HG03280 (cell line): ENCODE measurements around the gene KCNB1.
"Not testable (repeated sequence)": the region's sequence is repeated elsewhere in the genome, so short reads cannot be mapped to it uniquely, and the experiment has no call there.

ENCODE experiments used
- ATAC-seq: cut with Tn5 transposase; IDR thresholded peaks from one replicate; pipeline ENCODE4 v1.9.1; 2021; ENCODE audit warnings: mild to moderate bottlenecking, moderate library complexity; ENCODE audit not compliant: unreplicated experiment

The KCNB1 gene

DNA sequence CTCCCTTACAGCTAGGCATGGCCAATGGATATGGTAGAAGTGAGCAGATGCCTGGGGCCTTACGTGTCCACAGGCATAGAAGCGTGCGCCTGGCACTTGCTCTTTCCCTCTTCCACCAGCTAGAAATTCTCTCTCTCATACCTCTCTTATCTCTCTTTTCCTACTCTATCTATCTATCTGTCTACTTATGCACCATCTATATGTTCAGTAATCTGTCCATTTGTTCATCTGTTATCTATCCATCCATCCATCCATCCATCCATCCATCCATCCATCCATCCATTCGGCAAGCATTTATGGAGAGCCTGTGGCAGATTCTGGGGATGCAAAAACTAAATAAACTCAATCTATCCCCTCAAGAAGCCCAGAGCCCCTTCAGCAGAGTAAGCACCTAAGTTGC lies 70.2 kb downstream of the KCNB1 start:
- ATAC-seq = no peak

GRCh38 chr20:49411221-49411925 lies 71.1 kb downstream of the KCNB1 start:
- ATAC-seq = no peak

GRCh38 chr20:49409975-49410621 lies 72.4 kb downstream of the KCNB1 start:
- not testable (repeated sequence) for ATAC-seq

DNA sequence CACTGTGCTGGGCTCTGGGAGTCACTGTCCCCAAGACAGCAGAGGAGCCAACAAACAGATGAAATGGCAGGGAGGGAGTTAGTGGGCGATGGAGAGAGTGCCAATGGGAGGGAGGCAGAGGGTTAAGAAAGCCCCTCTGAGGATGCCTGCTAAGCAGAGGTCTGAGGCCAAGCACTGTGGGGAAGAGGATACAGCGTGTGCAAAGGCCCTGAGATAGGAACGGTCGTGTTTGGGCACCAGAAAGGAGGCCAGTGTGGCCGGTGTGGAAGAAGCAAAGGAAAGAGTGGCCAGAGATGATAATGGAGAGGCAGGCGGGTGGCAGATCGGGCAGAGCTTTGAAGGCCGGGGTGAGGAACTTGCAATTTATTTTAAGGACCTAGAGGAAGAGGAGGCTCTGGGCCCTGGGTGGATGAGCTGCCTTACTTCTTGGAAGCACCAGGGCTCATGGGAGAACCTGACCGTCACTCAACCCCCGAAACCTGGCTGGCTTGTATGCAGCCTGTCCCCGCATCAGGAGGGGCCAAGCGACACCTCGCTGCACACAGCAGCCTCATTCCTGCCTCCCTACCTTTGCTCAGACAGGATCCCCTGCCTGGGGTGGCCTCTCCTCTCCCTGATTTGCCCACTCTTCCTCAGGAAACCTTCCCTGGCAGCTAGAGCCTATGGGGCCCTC lies 73.0 kb downstream of the KCNB1 start:
- ATAC-seq = no peak

GRCh38 chr20:49408509-49409104 lies 73.9 kb downstream of the KCNB1 start:
- ATAC-seq = no peak

GRCh38 chr20:49406666-49407065 lies 75.8 kb downstream of the KCNB1 start:
- ATAC-seq = no peak

GRCh38 chr20:49405696-49406095 lies 76.8 kb downstream of the KCNB1 start:
- no peak for ATAC-seq

- ATAC-seq = no peak
These were observed 77.3 kb downstream of the KCNB1 start for GRCh38 chr20:49405062-49405683.

GRCh38 chr20:49404461-49404860 lies 78.0 kb downstream of the KCNB1 start:
- no peak for ATAC-seq

DNA sequence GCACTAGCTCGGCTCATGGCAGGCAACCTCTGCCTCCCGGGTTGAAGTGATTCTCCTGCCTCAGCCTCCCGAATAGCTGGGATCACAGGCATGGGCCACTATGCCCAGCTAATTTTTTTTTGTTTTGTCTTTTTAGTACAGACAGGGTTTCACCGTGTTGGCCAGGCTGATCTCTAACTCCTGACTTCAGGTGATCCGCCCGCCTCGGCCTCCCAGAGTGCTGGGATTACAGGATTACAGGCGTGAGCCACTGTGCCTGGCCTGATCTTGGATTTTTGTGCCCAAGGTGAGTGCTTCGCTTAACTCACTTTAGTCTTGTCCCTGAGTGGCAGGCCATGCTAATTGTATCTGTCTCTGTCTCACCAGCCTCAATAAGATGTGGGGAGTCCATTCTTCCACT lies 78.6 kb downstream of the KCNB1 start:
- ATAC-seq = no peak

DNA sequence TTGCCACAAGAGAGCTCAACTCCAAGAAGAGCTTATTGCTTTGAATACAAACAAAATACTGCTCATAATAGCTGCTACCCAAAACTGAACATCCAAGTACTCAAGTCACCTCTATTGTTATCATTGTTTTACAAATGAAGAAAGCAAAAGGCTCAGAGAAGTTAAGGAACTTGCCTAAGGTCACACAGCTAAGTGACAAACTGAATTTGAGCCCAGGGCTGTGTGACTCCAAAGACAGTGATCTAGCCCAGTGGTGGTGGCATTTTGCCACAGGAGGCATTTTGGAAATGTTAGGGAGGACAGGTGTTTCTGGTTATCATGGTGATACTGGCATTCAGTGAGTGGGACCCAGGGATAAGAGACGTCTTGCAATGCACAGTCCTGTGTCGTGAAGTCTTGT lies 79.5 kb downstream of the KCNB1 start:
- ATAC-seq = no peak

- no peak for ATAC-seq
These were observed 81.6 kb downstream of the KCNB1 start for GRCh38 chr20:49400904-49401303.

DNA sequence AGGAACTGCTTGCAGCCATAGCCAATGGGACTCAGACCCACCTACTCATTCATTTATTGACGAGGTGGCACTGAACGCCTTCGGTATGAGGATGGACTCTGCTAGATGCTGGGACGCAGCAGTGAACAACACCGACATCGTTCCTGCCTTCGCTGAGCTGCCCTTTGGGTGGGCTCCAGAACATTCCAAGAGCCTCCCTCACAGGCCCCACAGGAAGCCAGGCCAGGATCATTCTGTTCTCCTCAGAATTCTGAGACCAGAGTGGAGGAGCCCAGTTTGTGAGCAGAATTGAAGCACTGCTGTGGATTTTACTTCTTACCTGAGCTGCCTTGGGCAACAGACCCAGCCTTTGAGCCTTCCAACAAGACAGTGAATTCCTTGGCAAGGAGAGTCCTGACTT lies 82.1 kb downstream of the KCNB1 start:
- ATAC-seq = no peak

DNA sequence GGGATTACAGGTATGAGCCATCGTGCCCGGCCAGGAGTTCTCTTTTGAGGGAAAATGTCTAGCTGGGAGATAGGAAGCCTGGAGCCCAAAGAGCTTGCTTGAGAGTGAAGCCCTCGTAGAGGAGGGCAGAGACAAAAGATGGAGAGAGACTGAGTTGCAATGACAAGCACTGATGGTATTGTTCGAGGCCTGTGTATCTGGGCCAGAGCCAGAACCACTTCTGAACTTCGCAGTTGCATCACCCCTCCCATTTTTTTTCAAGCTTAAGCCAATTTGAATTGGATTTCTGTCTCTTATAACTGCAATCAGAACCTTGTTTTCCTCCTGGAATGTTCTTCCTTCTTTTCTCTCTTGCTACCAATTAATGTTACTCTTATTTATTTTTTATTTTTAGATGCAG lies 83.1 kb downstream of the KCNB1 start:
- no peak for ATAC-seq

GRCh38 chr20:49398401-49399144 lies 83.9 kb downstream of the KCNB1 start:
- no peak for ATAC-seq

DNA sequence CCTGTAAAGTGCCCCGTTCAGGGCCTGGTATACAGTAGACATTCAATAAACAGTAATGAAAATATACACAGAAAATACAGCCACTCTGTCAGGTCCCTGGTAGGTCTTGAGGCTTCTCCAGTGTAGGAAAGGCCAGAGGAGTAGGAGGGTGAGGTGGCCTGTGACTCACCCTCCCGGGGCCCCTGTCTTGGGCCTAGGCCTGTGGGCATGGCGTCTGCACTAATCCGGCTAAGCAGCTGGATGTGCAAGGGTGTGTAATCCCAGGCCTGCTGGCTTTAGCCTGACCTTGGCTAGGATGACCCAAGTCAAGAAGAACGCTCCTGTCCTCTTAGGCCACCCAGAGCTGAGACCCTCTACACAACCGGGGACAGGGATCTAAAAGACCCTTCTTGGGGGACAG lies 84.9 kb downstream of the KCNB1 start:
- ATAC-seq = no peak

GRCh38 chr20:49396230-49396629 lies 86.2 kb downstream of the KCNB1 start:
- no peak for ATAC-seq

DNA sequence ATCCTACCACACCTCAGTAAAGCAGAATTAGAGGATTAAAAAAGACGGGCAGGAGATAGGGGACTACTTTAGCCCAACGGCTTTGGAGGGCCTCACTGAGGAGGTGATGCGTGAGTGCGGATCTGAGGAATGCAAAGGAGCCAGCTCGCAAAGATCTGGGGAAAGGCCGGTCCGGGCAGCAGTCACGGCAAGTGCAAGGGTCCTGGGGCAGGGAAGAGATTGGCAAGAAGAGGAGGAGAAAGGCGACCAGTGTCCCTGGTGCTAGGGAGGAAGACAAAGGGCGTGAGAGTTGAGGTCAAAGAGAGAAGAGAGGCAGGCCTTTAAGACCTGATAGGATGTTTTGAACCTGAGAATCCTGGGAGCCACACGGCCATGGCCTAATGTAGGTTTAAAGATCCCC lies 86.8 kb downstream of the KCNB1 start:
- ATAC-seq = no peak

DNA sequence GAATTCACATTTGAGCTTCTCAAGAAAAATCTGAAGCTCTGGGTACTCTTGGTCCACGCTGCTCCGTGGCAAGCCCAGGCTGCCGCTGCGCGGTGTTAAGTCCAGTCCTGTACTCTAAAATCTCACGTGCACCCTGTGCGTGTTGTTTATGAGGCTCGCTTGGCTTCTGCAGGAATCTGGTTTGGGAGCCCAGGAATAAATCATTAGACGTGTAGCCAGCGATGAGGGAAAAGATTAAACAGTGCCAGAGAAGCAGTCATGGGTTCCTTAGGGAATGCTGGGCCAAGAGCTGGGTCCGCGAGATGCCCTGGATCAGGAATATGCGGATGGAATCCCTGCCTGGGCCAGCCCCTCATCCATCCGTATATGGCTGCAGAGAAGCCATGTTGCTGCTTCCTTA lies 87.3 kb downstream of the KCNB1 start:
- no peak for ATAC-seq

- ATAC-seq = no peak
These were observed 87.7 kb downstream of the KCNB1 start for GRCh38 chr20:49394757-49395156.

DNA sequence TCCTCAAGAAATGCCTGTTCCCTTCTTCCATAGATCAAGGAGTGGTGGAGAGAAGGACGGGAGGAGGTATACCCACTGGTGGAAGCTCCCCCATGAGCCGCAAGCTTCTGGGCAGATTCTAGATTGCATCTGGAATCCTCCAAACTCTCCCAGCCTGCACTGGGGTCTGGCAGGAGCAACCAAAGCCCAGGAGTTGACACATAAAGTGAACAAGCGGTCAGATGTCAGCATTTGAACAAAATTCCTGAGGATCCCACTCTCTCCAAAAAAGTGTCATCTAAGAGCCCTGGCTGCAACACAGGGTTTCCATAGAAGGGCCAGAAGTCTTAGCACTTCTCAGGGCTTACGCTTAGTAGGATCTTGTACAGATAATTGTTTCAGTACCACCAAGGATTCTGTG lies 88.2 kb downstream of the KCNB1 start:
- no peak for ATAC-seq
